HEK293 (cell line): ENCODE results near the gene FAM193A.

ENCODE experiments used
- CTCF ChIP-seq: fragments of 450-650 bp; formaldehyde crosslinking; IDR thresholded peaks from 2 replicates; pipeline ENCODE4 v1.5.1; 2016; ENCODE audit warnings: missing biosample characterization, missing genetic modification characterization
- SALL2 ChIP-seq: fragments of 450-650 bp; formaldehyde crosslinking; IDR thresholded peaks from 2 replicates; pipeline ENCODE4 v1.5.0; 2017; ENCODE audit warnings: missing biosample characterization, mild to moderate bottlenecking, missing genetic modification characterization, borderline replicate concordance
- SCRT2 ChIP-seq: fragments of 450-650 bp; formaldehyde crosslinking; IDR thresholded peaks from 2 replicates; pipeline ENCODE4 v1.5.1; 2016; ENCODE audit warnings: missing biosample characterization, missing genetic modification characterization
- ZBTB10 ChIP-seq: fragments of 450-650 bp; formaldehyde crosslinking; IDR thresholded peaks from 2 replicates; pipeline ENCODE4 v1.5.1; 2016; ENCODE audit warnings: missing biosample characterization, missing genetic modification characterization
- ZBTB20 ChIP-seq: fragments of 450-650 bp; formaldehyde crosslinking; IDR thresholded peaks from 2 replicates; pipeline ENCODE4 v1.5.1; 2016; ENCODE audit warnings: missing biosample characterization, missing genetic modification characterization
- ZBTB48 ChIP-seq: fragments of 450-650 bp; formaldehyde crosslinking; IDR thresholded peaks from 2 replicates; pipeline ENCODE4 v1.5.1; 2016; ENCODE audit warnings: missing biosample characterization, missing genetic modification characterization
- ZNF121 ChIP-seq: fragments of 450-650 bp; formaldehyde crosslinking; IDR thresholded peaks from 2 replicates; pipeline ENCODE4 v1.5.1; 2016; ENCODE audit warnings: missing biosample characterization, missing genetic modification characterization
- ZNF274 ChIP-seq, 2 experiments: fragments of 200-500 bp in 1 of 2; fragments of 450-650 bp in 1 of 2; sonication (Bioruptor generic) in 1 of 2; formaldehyde crosslinking in 1 of 2; IDR thresholded peaks; 2 replicates each; pipeline versions ENCODE4 v1.5.1 to v1.6.1; 2014 to 2016; ENCODE audit warnings: borderline replicate concordance in 1 of 2, inconsistent platforms in 1 of 2, low read length in 1 of 2, missing biosample characterization in 1 of 2, missing genetic modification characterization in 1 of 2
- ZNF311 ChIP-seq: fragments of 450-650 bp; formaldehyde crosslinking; IDR thresholded peaks from 2 replicates; pipeline ENCODE4 v1.5.1; 2017; ENCODE audit warnings: missing biosample characterization, missing genetic modification characterization, borderline replicate concordance
- TF ChIP-seq, protein P1 (sequence below): fragments of 450-650 bp; formaldehyde crosslinking; IDR thresholded peaks from 2 replicates; pipeline ENCODE4 v1.5.1; 2016; ENCODE audit warnings: missing biosample characterization, missing genetic modification characterization

DNA sequence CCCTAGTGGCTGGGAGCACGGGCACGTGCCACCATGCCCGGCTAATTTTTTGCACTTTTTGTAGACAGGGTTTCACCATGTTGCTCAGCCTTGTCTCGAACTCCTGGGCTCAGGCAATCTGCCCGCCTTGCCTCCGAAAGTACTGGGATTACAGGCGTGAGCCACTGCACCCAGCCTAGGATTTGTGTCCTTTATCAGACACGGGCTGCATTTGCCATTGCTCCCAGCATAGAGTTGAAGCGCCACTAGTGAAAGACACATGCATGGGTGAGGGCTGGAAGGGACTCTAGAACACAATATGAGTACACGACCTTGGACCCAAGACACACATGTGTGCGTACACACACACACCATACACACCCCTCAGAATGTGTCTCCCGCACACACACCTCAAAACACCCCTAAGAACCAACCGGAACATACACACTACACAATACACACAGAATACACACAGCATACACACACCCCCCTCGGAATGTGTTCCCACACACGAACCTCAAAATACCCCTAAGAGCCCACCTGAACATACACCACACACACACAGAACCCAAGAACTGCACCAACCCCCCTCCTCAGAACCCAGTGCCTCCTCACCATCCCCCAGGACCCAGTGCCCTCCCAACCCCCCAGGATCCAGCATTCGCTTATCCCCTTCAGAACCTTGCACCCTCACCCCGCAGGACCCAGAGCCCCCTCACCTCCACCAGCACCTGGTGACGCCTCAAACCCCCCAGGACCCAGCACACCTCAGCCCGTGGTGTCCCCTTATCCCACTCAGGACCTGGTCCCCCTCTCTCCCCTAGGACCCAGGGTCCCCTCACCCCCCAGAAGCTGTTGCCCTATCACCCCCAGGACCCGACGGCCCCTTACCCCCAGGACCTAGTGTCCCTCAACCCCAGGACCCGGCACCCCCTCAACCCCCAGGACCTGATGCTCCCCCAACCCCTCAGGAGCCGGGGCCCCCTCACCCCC lies 218.7 kb downstream of the FAM193A start:
- no peak for TF ChIP-seq CTCF (tag by site-specific recombination)
- no peak for TF ChIP-seq ZBTB48 (tag by site-specific recombination)
- TF ChIP-seq ZBTB20 (tag by site-specific recombination), result no peak
- TF ChIP-seq SCRT2 (tag by site-specific recombination), result no peak
- TF ChIP-seq ZBTB10 (tag by site-specific recombination), result peak; percentile 35; the same call in 1 of the 2 replicates
- TF ChIP-seq ZNF121, result no peak
- TF ChIP-seq ZNF311 (tag by site-specific recombination), result no peak
- no peak for TF ChIP-seq ZNF274 (IDR thresholded peaks at IDR 0.05; ENCODE audit: low read length)
- no peak for TF ChIP-seq ZNF274 (tag by site-specific recombination; IDR thresholded peaks at IDR 0.05; ENCODE audit: borderline replicate concordance)
- TF ChIP-seq, protein P1, sequence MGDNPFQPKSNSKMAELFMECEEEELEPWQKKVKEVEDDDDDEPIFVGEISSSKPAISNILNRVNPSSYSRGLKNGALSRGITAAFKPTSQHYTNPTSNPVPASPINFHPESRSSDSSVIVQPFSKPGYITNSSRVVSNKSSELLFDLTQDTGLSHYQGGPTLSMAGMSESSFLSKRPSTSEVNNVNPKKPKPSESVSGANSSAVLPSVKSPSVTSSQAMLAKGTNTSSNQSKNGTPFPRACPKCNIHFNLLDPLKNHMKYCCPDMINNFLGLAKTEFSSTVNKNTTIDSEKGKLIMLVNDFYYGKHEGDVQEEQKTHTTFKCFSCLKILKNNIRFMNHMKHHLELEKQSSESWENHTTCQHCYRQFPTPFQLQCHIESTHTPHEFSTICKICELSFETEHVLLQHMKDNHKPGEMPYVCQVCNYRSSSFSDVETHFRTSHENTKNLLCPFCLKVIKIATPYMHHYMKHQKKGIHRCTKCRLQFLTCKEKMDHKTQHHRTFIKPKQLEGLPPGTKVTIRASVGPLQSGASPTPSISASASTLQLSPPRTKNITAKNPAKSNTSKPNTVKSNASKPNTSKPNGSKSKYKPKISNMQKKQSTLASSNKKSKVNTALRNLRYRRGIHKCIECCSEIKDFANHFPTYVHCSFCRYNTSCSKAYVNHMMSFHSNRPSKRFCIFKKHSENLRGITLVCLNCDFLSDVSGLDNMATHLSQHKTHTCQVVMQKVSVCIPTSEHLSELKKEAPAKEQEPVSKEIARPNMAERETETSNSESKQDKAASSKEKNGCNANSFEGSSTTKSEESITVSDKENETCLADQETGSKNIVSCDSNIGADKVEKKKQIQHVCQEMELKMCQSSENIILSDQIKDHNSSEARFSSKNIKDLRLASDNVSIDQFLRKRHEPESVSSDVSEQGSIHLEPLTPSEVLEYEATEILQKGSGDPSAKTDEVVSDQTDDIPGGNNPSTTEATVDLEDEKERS (tag by site-specific recombination), result no peak
- TF ChIP-seq SALL2, result no peak
